GM12878 (cell line): Measurements from ENCODE around the gene FBLN1. TPM values are rescaled to one million over a fixed set of nuclear protein-coding genes. Genes with fewer than 3 reads are reported as not detected.

Experiments used
- ATAC-seq: fragments of 200-7000 bp; cut with Tn5 transposase; 3 replicates; pipeline ENCODE4 v1.9.1; 2020; ENCODE audit warnings: mild to moderate bottlenecking, moderate library complexity
- BruUV-seq: library from RNA; stranded (reverse); fragments of 400-500 nt; replicated peaks from 2 replicates; lab custom pipeline; 2021; lab: Mats Ljungman, UMichigan
- CTCF ChIA-PET: fragments of 300-600 bp; sonication (Branson Sonifier 250); formaldehyde crosslinking; extraction: SDS; loops from one replicate; lab custom pipeline; 2021; ENCODE audit warnings: inconsistent platforms; lab: Yijun Ruan, JAX
- POLR2A ChIA-PET: fragments of 350-600 bp; formaldehyde crosslinking; extraction: SDS; loops from one replicate; lab custom pipeline; 2021; ENCODE audit warnings: inconsistent platforms; lab: Charles Lee
- RAD21 ChIA-PET: fragments of 300-600 bp; sonication (Branson Sonifier 250); formaldehyde crosslinking; loops from one replicate; lab custom pipeline; 2023; ENCODE audit warnings: antibody characterized with exemption; ENCODE audit not compliant: unreplicated experiment; lab: Charles Lee
- SMC1A ChIA-PET: fragments of 300-600 bp; sonication (Branson Sonifier 250); formaldehyde crosslinking; loops from one replicate; lab custom pipeline; 2023; ENCODE audit not compliant: unreplicated experiment, uncharacterized antibody; lab: Charles Lee
- DNase-seq: peaks from one replicate; pipeline ENCODE4 v3.0.0-alpha.2; 2011; ENCODE audit warnings: low read depth, low spot score
- FAIRE-seq: peaks from 3 replicates; lab custom pipeline; 2011; peaks lifted over from hg19 to GRCh38; lab: Jason Lieb, UNC
- H2AFZ ChIP-seq: 2 replicates; pipeline ENCODE4 v1.6.0; 2011; ENCODE audit warnings: low read depth, low read length, control low read depth; ENCODE audit not compliant: control insufficient read depth
- H3K27ac ChIP-seq: 2 replicates; pipeline ENCODE4 v1.5.1; 2011; ENCODE audit warnings: control low read depth; ENCODE audit not compliant: control insufficient read depth, insufficient read depth
- H3K27me3 ChIP-seq, 2 experiments: replicated peaks in 1 of 2; 2 replicates each; pipeline versions ENCODE4 v1.6.0 to v1.6.1; 2011; ENCODE audit warnings: low read length in 1 of 2; ENCODE audit not compliant: control insufficient read depth in 2 of 2, insufficient read depth in 2 of 2
- H3K36me3 ChIP-seq, 2 experiments: 2 replicates each; pipeline ENCODE4 v1.5.1; 2011; ENCODE audit warnings: low read length in 1 of 2; ENCODE audit not compliant: control insufficient read depth in 2 of 2, insufficient read depth in 2 of 2
- H3K4me1 ChIP-seq: 2 replicates; pipeline ENCODE4 v1.6.1; 2011; ENCODE audit warnings: mild to moderate bottlenecking, low read length, moderate library complexity, mixed read lengths; ENCODE audit not compliant: control insufficient read depth, insufficient read depth
- H3K4me2 ChIP-seq: 2 replicates; pipeline ENCODE4 v1.6.0; 2011; ENCODE audit warnings: control low read depth; ENCODE audit not compliant: control insufficient read depth, insufficient read depth
- H3K4me3 ChIP-seq: fragments of 200-600 bp; sonication (generic); 2 replicates; pipeline ENCODE4 v1.5.1; 2016
- H3K79me2 ChIP-seq: 2 replicates; pipeline ENCODE4 v1.6.0; 2011; ENCODE audit warnings: low read length; ENCODE audit not compliant: control insufficient read depth, insufficient read depth
- H3K9ac ChIP-seq: 2 replicates; pipeline ENCODE4 v1.8.0; 2011; ENCODE audit warnings: low read length, control low read depth, mixed read lengths; ENCODE audit not compliant: control insufficient read depth, insufficient read depth
- H3K9me3 ChIP-seq: replicated peaks from 3 replicates; pipeline ENCODE4 v1.5.1; 2011; ENCODE audit warnings: mild to moderate bottlenecking, low read length; ENCODE audit not compliant: control insufficient read depth, insufficient read depth
- H4K20me1 ChIP-seq: 2 replicates; pipeline ENCODE4 v1.6.0; 2011; ENCODE audit not compliant: control insufficient read depth, insufficient read depth
- CEBPZ ChIP-seq: fragments of 150-350 bp; IDR thresholded peaks from 2 replicates; pipeline ENCODE4 v1.6.1; 2016; ENCODE audit warnings: low read depth, low read length
- E2F4 ChIP-seq: IDR thresholded peaks from 2 replicates; pipeline ENCODE4 v1.6.1; 2012; ENCODE audit warnings: low read depth, low read length, improper control_type of control experiment
- MEF2A ChIP-seq: IDR thresholded peaks from 2 replicates; pipeline ENCODE4 v1.6.1; 2011; ENCODE audit warnings: low read depth, mild to moderate bottlenecking, low read length, moderate library complexity; ENCODE audit not compliant: insufficient read depth
- POLR2AphosphoS5 ChIP-seq: IDR thresholded peaks from 2 replicates; pipeline ENCODE4 v1.6.1; 2011; ENCODE audit warnings: mild to moderate bottlenecking, low read length, inconsistent platforms
- SUZ12 ChIP-seq: fragments of 200-600 bp; sonication (generic); IDR thresholded peaks from one replicate; pipeline ENCODE4 v1.6.1; 2018; ENCODE audit warnings: antibody characterized with exemption, mild to moderate bottlenecking; ENCODE audit not compliant: unreplicated experiment
- WGBS: methylation state at CpG from one replicate; pipeline ENCODE4 v1.1.6; 2016; ENCODE audit warnings: low lambda C conversion rate; ENCODE audit not compliant: insufficient replicate concordance, insufficient coverage; ENCODE audit errors: missing lambda C conversion rate; 5-methylcytosine and 5-hydroxymethylcytosine counted together
- in situ Hi-C: fragments of 300-500 bp; cut with MboI; formaldehyde crosslinking; loops from 9 replicates; pipeline ENCODE4 v1.14.3; 2018; ENCODE audit warnings: mixed read lengths
- intact Hi-C: fragments of 100-400 bp; cut with micrococcal nuclease; formaldehyde crosslinking; loops from one replicate; pipeline ENCODE4 v1.14.2; 2022; ENCODE audit not compliant: unreplicated experiment
- polyA plus RNA-seq, 11 experiments: library from polyadenylated mRNA; depleted of rRNA in 4 of 11; unstranded in 6 of 11; stranded (reverse) in 5 of 11; fragments of >200 nt; fragmentation: Nextera tagmentation in 4 of 11; fragmentation: Illumina TruSeq in 1 of 11; extraction: Ambion mirVana in 4 of 11; extraction: Trizol in 1 of 11; gene quantifications; 1 replicate in 1 of 11; 2 replicates in 10 of 11; pipeline versions ENCODE4 v1.2.1 to v1.2.3, GENCODE V29; 2011 to 2016; ENCODE audit warnings: inconsistent platforms in 2 of 11, missing spikeins in 2 of 11, low read depth in 1 of 11
- total RNA-seq, 4 experiments: library from RNA; depleted of rRNA in 3 of 4; stranded (reverse); fragments of >200 nt in 3 of 4; fragmentation: Illumina TruSeq in 1 of 4; extraction: Trizol in 1 of 4; gene quantifications; 2 replicates each; pipeline versions ENCODE4 v1.2.1 to v1.2.3, GENCODE V29; 2013 to 2021

Gene FBLN1
- total and polyA plus RNA-seq, 10 of the 15 experiments (the other 5 are each of a cell fraction or from before 2014, with no cell fraction given): 0.20 to 0.51 TPM; not detected in 8

- no peak for FAIRE-seq
- Histone ChIP-seq H3K4me1 (no peaks in the 10 kb centered on the region), H2AFZ (no peak overlapping the region), H3K9ac (no peak overlapping the region), H3K27ac (no peak overlapping the region), H3K4me2 (no peak overlapping the region), H3K4me3 (no peak overlapping the region), H3K9me3 (no peaks in the 10 kb centered on the region), H4K20me1 (no peaks in the 10 kb centered on the region), H3K79me2 (no peaks in the 10 kb centered on the region), H3K27me3 (peaks cover 0 to 2% of the 10 kb centered on the region in 2 experiments; a peak in 2 of 4 replicates), H3K36me3 (no peaks in the 10 kb centered on the region)
- in situ Hi-C loops: no loop called here
- ChIA-PET RAD21 (no interaction called here), SMC1A (interaction anchor here (0.7 kb wide), 1 partner anchor 711 kb away, joined by 3 read pairs; no protein-coding TSS in a partner anchor), POLR2A (no interaction called here), CTCF (no interaction called here)
- TF ChIP-seq E2F4 (no peak), POLR2AphosphoS5 (no peak), SUZ12 (no peak), MEF2A (no peak), CEBPZ (no peak)
- DNase-seq: no peak
- intact Hi-C loops: no loop called here
- ATAC-seq: no peak
- 75% methylated on average over 6 of the region's 6 CpGs for WGBS
- no TSS peak for BruUV-seq
Observed at GRCh38 chr22:45473626-45474237, 29.0 kb upstream of the FBLN1 start.
